ENCODE data around the gene OR5A2.

GRCh38 chr11:59463190-59463641 lies 37.0 kb upstream of the OR5A2 start:
- no peak for TF ChIP-seq CBX8 (IDR thresholded peaks at IDR 0.05)
- TF ChIP-seq ZSCAN20 (CRISPR knock-in tag; IDR thresholded peaks at IDR 0.05) = no peak
- TF ChIP-seq EP300 (IDR thresholded peaks at IDR 0.05) = no peak
- TF ChIP-seq, protein P1, sequence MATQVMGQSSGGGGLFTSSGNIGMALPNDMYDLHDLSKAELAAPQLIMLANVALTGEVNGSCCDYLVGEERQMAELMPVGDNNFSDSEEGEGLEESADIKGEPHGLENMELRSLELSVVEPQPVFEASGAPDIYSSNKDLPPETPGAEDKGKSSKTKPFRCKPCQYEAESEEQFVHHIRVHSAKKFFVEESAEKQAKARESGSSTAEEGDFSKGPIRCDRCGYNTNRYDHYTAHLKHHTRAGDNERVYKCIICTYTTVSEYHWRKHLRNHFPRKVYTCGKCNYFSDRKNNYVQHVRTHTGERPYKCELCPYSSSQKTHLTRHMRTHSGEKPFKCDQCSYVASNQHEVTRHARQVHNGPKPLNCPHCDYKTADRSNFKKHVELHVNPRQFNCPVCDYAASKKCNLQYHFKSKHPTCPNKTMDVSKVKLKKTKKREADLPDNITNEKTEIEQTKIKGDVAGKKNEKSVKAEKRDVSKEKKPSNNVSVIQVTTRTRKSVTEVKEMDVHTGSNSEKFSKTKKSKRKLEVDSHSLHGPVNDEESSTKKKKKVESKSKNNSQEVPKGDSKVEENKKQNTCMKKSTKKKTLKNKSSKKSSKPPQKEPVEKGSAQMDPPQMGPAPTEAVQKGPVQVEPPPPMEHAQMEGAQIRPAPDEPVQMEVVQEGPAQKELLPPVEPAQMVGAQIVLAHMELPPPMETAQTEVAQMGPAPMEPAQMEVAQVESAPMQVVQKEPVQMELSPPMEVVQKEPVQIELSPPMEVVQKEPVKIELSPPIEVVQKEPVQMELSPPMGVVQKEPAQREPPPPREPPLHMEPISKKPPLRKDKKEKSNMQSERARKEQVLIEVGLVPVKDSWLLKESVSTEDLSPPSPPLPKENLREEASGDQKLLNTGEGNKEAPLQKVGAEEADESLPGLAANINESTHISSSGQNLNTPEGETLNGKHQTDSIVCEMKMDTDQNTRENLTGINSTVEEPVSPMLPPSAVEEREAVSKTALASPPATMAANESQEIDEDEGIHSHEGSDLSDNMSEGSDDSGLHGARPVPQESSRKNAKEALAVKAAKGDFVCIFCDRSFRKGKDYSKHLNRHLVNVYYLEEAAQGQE (IDR thresholded peaks at IDR 0.05) = no peak
- TF ChIP-seq PBX3 (IDR thresholded peaks at IDR 0.05) = no peak
- no peak for TF ChIP-seq CTCF (IDR thresholded peaks at IDR 0.05)
- no peak for TF ChIP-seq POLR2A (IDR thresholded peaks at IDR 0.05; ENCODE audit: low read length)
- no peak for TF ChIP-seq JUN (IDR thresholded peaks at IDR 0.05)
- TF ChIP-seq E2F6 (IDR thresholded peaks at IDR 0.05; ENCODE audit: borderline replicate concordance, low read depth) = no peak
- no peak for TF ChIP-seq RAD21 (conservative IDR thresholded peaks at IDR 0.05 in 1 of 2, IDR thresholded peaks at IDR 0.05 in 1 of 2)

All from A549 (cell line).